Iris pigment epithelial cell (primary cell): Measurements from ENCODE around the gene E2F2.

Source experiments
- DNase-seq: peaks from one replicate; pipeline ENCODE4 v3.0.0-alpha.2; 2011; ENCODE audit warnings: low read depth

E2F2 gene

GRCh38 chr1:23484253-23485001, 46.6 kb downstream of the E2F2 start:
- peak; percentile 92 for DNase-seq

- peak; percentile 44 for DNase-seq
Measured at GRCh38 chr1:23483321-23484252, 47.4 kb downstream of the E2F2 start, which contains the start of gene ASAP3. ASAP3 (minus strand) TSS chr1:23484179; CDS start chr1:23484133, 46 bp downstream.

- DNase-seq: no peak
Measured at GRCh38 chr1:23481904-23482303, 49.1 kb downstream of the E2F2 start.

- no peak for DNase-seq
Measured at GRCh38 chr1:23481026-23481597, 49.9 kb downstream of the E2F2 start.

GRCh38 chr1:23480187-23481025, 50.6 kb downstream of the E2F2 start:
- DNase-seq: no peak

- no peak for DNase-seq
Measured at GRCh38 chr1:23479666-23479941, 51.4 kb downstream of the E2F2 start.

GRCh38 chr1:23478896-23479665, 52.0 kb downstream of the E2F2 start:
- DNase-seq: peak; percentile 91

- no peak for DNase-seq
Measured at GRCh38 chr1:23477359-23478144, 53.5 kb downstream of the E2F2 start.

GRCh38 chr1:23475641-23476040, 55.4 kb downstream of the E2F2 start:
- DNase-seq: peak; percentile 54

GRCh38 chr1:23475134-23475628, 55.9 kb downstream of the E2F2 start:
- peak; percentile 95 for DNase-seq

- DNase-seq: peak; percentile 47
Measured at GRCh38 chr1:23473037-23473800, 57.8 kb downstream of the E2F2 start.

- no peak for DNase-seq
Measured at GRCh38 chr1:23472351-23473036, 58.5 kb downstream of the E2F2 start.

GRCh38 chr1:23471473-23472075, 59.5 kb downstream of the E2F2 start:
- DNase-seq: no peak

- DNase-seq: peak; percentile 68
Measured at GRCh38 chr1:23470282-23471070, 60.6 kb downstream of the E2F2 start.

- DNase-seq: no peak
Measured at GRCh38 chr1:23469372-23469982, 61.6 kb downstream of the E2F2 start.

- no peak for DNase-seq
Measured at GRCh38 chr1:23466423-23466989, 64.5 kb downstream of the E2F2 start.

- no peak for DNase-seq
Measured at GRCh38 chr1:23463286-23463685, 67.7 kb downstream of the E2F2 start.
